SHP77 treated with DMSO at 0.1 percent for 48 hours (cell line): ENCODE results near the gene VAPB.

ENCODE experiments used
- DNase-seq: peaks from one replicate; lab custom pipeline; 2025; lab: John Stamatoyannopoulos, UW

Gene VAPB

DNA sequence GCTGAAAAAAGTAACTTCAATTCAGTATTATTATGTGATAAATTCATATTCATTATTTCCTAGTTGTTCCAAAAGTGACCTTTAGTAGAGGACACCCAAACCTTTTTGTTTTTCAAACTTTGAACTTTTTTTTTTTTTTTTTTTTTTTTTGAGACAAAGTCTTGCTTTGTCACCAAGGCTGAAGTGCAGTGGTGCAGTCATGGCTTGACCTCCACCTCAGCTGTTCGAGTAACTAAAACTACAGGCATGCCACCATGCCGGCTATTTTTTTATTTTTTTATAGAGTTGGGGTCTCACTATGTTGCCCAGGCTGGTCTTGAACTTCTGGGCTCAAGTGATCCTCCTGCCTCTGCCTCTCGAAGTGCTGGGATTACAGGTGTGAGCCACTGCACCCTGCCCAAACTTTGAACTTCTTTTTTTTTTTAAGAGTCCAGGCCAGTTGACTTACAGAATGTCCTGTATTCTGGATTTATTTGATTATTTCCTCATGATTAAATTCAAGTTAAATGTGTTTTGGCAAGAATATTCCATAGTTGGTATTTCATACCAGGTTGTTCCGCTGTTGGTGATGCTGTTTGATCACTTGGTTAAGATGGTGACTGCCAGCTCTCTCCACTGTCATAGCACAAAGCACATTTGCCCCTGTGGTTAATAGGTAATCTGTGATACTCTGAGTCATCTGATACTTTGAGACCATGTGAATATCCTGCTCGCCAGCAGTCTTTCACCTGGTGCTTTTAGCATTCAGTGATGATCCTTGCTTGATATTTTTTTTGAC, 48.0 kb downstream of the VAPB start:
- no peak for DNase-seq

DNA sequence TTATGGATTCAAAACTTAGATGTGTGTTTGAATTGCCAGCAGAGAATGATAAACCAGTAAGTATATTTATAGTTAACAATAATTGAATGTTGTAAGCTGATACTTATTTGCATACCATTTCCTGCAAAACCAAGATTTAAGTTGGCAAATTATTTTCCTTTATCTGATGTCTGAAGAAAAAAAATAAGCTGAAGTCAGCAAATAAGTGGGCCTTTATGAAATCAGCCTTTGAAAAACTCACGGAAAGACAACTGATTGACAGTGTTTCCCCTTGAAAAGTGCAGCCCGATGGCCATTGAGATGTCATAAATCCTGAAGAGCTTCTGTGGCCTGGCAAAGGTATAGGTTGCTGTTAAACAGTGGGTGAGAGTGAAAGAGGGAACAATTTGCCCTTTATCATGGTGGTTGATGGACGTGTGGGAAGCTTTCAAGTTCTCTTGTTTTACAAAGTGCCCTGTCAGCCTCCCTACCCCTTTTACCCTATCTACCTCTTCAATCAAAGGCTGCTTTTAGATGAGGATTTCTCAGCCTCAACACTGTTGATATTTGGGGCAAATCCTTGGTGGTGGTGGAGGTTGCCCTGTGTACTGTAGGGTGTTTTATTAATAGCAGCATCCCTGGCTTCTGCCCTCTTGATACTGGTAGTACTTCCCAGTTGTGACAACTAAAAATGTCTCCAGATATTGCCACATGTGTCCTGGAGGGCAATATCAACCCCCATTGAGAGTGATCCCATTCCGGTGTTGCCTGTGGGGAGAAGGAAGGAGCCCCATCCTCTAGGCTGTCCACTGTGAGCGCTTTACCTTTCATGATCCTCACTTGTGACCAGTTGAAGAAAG, 50.2 kb downstream of the VAPB start:
- DNase-seq: no peak

DNA sequence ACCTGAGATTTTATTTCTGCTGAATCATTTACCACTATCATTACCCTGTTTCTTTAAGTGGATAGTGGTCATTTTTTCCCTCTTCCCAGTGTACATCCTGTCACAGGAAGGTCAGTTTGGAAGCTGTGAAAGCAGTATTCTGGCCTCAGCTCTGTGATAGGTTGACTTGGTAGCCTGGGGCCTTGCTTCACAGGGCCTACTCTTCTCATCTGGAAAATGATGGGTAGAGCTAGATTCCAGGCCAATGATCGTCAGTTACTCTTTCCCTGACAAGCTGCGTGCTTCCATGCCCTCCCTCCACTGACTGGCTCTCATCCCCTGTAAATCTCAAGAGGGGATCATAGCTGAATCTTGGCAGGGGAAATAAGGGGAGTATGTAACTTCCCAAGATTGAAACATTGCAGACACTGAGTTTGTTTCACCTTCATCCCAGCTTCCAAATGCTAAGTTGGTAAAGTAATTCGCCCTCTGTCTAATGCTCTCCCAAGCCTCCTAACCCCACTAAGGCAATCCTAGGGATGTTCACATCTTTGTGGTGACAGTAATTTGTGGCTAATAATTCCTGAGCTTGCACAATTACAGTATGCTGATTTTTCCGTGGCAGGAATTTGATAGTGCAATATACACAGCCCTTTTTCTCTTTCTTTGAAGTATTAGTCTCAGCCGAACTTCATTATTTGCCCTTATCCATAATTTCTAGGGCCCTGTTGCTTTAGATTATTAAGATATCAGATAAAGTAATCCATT, 51.2 kb downstream of the VAPB start:
- no peak for DNase-seq

DNA sequence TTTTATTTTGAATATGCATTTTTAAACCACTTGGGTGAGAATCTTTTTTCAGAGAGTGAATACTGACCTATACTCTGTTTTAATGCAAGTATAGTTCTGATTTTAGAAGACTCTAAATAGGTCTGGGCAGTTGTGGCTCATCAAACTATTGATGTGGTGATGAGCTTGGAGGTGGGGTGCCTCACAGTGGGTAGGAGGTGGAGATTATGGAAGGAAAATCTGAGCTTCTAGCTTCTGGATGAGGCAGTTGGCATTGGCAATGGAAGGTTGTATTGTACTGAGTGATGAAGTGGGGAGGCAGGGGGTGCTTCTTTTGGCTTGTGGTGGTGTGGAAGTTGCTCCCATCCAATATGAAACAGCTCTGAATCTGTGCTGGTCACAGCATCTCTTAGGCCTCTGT, 52.7 kb downstream of the VAPB start:
- no peak for DNase-seq

DNA sequence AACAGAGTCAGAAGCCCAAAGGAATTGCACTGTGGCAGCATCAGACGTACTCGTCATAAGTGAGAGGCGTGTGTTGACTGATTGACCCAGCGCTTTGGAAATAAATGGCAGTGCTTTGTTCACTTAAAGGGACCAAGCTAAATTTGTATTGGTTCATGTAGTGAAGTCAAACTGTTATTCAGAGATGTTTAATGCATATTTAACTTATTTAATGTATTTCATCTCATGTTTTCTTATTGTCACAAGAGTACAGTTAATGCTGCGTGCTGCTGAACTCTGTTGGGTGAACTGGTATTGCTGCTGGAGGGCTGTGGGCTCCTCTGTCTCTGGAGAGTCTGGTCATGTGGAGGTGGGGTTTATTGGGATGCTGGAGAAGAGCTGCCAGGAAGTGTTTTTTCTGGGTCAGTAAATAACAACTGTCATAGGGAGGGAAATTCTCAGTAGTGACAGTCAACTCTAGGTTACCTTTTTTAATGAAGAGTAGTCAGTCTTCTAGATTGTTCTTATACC, 55.8 kb downstream of the VAPB start:
- no peak for DNase-seq

DNA sequence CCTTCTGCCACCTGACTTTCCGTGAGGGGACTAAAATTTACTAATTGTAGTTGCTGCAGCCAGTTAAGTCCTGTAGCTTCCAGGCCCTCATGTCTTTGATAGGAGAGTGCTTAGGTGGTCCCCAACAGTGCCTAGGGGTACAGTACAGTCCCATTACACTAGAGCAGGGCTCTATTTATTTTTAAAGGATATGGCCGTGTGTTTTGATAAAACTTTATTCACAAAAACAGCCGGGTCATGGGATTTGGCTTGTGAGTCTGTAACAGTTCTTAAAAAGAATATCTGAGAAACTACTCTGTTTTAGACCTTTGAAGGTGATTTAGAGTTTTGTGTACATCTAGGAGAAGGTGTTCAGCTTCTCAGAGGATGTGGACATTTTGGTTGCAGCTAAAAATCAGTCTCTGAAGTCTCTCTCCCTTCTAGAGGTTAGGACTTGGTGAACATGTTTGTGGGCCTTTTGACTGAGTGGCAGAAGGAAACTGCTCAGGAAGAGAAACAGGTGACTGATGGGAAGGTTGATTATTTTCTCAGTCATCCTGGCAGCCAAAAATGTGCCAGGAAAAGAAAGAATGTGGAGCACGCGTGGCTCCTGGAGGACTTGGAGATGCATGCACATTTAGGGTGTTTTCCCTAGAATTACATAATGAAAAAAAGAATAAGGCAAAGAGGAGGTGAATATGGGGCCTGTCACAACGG, 57.4 kb downstream of the VAPB start:
- no peak for DNase-seq

DNA sequence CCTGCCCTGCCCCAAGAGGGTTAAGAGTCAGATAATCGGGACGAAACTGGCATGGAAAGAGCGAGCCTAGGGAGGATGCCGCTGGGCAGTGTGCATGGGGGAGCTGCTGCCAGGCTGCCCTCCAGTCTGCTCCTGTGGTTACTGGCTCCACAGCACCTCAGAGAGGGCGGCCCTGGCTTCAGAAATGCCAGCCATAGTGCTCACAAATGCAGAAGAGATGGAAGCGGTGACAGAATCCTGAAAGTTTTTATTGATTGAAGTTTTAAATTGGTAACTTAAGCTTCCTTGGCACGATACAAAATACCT, 57.9 kb downstream of the VAPB start:
- DNase-seq: no peak

DNA sequence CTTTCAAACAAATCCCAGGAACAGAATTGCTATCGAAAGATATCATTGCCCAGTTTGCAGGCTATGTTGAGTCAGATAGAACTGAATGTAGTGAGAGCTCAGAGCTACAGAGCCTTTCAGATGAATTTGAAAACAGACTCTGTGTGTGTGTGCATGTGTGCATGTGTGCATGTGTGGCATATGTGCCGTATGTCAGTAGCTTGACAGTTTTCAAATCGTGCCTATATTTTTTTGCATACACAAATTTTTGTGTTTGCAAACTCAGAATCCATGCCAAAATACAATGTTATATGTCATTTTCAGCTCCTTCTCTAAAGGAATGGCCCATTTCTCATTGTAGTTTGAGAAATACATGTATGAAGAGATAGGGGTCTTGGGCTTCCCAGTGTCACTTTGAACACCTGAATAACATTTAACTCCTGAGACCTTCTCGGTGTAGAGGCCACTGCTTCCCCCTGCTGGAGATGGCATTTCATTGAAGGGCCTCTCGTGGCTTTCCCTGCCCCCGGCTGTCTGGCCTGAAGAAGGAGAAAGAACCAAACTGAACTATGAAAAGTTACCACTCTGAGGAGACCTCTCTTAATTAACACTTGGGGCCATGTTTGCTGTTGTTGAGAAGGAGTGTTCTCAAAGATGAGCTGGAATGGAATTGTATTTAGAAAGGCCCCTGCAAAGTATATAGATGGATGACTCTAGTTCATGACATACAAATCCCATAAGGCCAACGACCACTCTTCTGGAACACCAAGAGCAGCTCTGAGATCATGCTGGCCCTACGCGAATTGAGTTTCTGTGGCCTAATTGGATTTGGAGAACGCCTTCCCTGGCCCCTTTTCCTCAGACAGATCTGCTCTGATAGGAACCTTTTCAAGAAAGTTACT, 58.7 kb downstream of the VAPB start:
- DNase-seq: peak; percentile 33

DNA sequence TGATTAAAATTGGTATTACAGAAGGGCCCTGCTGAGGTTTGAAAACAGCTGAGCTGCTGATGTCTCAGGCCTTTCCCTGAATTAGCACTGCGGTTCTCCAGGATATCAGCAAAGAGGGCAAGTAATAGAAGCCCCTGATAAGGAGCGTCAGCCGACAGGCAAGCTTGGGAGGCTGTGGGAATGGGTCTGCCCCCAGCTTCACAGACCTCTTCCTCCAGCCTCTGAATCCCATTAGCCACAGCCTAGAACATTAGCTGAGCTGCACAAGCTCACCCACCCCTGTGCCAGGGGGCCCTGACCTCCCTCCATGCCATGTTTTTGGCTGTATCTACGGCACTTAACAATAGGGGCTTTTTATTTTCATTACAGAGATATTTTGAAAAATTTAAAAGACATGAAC, 59.9 kb downstream of the VAPB start:
- no peak for DNase-seq

DNA sequence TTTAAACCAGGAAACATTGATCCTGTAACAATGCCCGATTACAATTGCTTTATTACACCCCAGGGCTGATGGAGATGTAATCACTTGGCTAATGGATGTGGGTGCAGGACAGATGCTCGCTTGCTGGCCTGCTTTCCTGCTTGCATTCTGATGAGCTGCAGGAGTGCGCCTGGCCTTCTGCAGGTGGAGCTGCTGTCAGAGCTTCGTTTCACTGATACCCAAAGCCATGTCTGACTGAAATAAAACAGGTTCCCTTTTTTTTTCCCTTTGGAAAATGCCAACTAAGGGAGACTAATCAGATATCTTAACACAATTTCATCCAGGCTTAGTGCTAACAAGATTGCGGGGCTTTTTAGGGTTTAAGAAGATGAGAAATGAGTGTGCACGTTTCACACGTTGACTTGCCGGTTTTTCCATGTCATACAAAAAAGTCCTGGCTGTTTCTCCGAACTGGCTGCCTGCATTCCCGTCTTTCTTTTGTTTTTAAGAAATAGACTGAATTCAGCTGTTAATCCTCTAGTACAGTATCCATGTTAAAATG, 60.7 kb downstream of the VAPB start:
- no peak for DNase-seq

DNA sequence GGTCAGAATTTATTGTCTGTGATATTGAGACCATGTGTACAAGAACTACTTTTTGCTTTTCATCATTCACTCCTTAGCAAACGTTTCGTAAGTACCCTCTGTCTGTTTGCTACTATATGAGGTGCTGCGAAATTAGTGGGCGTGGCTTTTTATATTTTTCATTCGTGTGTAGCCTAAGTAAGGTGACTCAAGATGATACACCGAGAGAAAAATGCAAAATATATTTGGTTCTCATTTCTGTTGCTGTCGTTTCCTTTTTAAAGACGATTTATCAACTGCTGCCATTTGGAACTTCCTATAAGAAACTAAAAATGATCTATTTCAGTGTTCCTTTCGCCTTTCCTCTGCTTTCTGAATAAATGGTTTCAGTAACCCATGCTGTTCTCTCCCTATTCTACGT, 61.2 kb downstream of the VAPB start:
- no peak for DNase-seq

DNA sequence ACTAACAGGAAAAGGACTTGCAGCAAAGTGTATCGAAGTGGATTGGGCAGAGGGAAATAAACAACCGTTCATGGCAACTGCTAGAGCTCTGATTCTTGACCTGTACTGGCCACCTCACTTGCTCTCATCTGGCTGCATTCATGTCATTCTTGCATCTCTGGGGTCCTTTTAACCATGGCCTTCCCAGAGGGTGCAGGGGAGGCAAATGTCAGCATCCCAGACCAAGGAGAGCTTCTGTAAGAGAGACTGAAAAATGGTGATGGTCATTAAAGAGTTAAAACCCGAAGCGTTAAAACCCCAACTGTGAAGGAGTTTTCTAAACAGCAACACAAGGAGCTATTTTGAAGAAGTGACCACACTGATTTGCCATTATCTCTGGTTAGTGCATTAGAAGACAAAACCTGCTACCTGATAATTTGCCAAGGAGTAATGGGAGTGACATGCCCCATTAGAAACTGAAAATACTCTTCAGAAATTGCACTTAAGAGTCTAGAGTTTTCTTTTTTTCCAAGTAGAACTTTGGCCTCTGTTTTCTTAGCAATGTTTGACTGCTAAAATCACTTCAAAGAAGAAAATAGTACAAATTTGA, 63.7 kb downstream of the VAPB start:
- DNase-seq: no peak

DNA sequence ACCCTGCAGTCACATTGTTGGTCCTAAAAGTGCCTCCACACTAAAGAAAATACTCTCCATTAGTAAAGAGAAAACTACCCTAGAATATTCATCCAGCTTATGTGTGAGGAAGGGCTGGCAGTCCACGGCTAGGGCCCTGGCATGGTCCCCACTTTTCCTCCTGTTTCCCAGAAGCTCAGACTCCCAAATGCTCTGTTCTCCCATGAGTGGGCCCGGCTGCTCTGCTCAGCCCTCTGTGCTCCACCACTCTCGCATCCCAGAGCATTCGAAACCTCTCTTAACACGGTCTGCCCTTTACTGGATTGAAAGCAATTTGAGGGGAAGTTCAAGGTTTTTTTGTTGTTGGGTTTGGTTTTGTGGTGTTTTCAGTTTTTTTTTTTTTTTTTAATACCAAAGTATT, 64.4 kb downstream of the VAPB start:
- no peak for DNase-seq

DNA sequence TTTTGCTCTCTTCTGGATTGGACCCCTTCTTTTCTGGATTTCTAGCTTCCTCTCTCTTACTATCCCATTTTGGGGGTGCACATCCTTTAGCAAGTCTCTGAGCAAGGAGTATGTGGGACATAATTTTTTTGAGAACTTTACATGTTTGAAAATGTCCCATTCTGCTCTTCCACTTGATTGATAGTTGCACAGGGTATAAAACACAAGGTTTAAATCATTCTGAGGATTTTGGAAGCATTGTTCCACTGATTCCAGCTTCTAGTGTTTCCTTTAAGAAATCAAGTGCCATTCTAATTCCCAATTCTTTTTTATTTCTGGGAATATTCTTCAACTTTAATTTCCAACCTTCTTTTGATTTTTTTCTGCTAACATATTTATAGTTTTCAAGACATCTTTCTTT, 65.4 kb downstream of the VAPB start:
- DNase-seq: no peak

DNA sequence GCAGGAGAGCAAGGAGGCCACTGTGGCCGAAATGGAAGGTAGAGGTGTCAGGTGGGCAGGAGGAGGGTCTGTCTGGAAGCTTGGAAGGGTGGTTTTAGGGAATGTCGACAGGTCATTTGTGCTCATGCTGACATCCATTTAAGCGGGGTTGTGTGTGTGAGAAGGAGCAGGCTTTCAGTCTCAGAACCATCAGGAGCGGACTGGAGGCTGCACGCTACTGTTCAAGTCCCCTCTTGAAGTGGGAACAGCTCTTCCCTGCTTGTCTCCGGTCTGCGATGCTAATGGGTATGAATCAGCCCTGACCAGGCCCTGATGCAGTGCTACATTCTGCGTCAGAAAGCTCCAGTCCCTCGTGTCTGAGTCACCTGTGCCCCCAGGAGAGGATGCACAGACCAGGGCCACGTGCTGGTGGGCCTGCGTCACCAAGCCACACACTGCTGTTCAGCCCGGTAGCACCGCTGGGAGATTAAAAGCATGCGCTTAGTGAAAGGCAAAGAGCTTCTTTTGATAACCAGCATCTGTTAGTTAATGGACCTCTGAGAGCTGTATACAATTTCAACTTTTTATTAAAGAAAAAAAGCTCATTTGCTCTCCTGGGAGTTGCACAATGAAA, 68.2 kb downstream of the VAPB start:
- no peak for DNase-seq

DNA sequence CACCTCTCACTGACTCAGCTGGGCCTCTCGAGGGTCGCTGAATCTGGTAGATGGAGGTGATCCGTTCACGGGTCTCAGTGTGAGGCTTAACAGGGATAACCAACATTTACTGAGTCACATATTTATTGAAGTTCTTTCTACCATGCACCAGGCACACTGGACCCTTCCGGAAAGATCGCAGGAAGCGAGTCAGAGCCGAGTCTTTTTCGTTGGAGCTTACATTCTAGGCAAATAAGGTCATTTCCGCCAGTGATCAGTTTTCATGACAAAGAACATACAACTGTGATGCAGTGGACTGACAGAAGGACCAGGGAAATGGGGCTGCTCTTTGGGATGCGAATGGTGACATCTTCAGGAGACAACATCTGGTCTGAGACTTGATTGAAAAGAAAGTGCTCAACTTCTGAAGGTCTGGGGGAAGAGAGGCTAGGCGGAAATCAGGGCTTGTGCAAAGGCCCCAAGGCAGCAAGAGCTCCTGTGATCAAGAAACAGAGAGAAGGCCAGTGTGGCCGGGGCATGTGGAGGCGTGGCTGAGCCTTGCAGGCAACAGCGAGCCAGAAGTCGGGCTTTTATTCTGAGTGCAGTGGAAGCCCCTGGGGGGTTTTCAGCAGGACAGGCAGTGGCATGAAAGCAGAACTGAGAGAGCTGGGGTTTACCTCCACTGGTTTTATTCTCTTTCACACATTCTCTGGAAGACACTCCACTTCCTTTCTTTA, 69.5 kb downstream of the VAPB start:
- DNase-seq: no peak

DNA sequence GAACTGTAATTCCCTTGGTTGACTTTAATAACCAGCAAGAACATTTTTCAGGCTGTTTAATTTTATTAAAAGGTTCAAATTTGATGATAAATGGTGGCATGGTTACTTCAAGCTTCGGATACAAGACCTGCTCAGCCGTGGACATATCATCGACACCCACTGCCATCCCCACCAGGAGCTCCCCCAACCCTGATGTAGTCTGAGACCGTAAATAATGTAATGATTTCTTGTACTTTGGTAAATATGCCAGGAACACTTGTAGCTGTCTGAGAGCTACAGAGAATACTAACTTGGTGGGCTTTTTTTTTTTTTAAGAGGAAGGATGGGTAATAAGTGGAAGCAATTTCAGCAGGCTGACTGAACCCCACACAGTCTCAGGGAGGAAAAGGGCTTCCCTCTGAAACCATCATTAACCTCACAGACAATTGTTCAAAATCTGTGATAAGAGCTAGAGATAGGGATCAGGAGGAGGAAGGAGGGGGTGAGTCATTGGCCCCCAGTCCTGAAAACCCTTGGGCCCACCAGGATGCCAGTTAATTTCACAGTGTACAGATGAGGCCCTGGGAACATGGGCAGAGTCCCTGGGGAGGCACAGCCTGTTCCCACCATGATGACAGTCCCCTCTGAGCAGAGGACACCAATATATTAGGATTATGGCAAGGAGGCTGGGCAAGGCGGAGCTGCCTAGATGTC, 70.2 kb downstream of the VAPB start:
- no peak for DNase-seq

DNA sequence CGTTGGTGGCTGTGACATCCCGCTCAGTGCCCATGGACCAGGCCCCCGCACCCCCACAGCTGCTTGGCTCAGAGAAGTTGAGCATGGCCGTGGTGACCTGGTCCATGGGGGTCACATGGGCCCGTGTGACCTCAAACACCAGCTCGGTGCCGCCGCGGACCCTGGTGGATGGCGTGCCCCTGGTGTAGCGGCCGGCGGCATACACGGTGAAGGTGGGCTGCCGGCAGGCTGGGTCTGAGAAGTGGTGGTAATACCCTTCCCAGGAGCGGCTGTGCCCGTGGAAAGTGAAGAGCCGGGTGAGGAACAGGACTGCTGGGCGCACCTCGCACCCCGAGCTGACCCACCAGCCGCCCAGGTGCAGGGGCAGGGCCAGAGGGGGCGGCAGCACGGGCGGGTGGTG, 72.1 kb downstream of the VAPB start:
- DNase-seq: no peak

DNA sequence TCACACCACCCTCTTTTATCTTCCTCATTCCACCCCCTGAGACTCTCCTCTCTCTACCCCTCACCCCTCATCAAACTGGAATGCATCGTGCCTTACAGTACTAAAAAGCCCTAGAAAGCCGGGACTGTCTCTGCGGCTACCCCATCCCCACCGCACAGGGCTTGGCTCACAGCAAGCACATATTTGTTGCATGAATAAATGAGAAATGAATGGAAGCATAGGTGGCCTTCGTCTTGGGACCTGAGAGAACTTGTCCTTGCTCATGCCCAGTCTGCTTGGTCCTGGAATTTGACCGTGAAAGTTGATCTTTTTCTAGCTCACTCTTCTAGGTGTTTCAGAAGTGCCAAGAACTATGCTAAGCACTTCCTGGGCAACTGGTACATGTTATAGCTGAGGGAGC, 72.9 kb downstream of the VAPB start:
- no peak for DNase-seq
